CD4-positive, alpha-beta memory T cell (primary cell): ENCODE results near the gene ACTC1. TPM values are rescaled to one million over a fixed set of nuclear protein-coding genes. Genes with fewer than 3 reads are reported as not detected.

Experiments
- CTCF ChIA-PET: fragments of 350-600 bp; sonication (Branson Sonifier 250); formaldehyde crosslinking; loops from one replicate; lab custom pipeline; 2021; ENCODE audit warnings: inconsistent platforms; ENCODE audit not compliant: partially characterized antibody; lab: Charles Lee
- POLR2A ChIA-PET: fragments of 350-600 bp; sonication (Branson Sonifier 250); formaldehyde crosslinking; loops from one replicate; lab custom pipeline; 2021; ENCODE audit not compliant: partially characterized antibody; lab: Charles Lee
- DNase-seq, 5 donors: peaks; one replicate each; pipeline versions ENCODE4 v3.0.0 to v3.0.0-alpha.2; 2020 to 2022; ENCODE audit warnings: mixed read lengths in 1 of 5
- H3K27ac ChIP-seq: one replicate; pipeline ENCODE4 v1.7.0; 2013; ENCODE audit warnings: low read depth, low read length
- H3K27me3 ChIP-seq: 2 replicates; pipeline ENCODE4 v1.7.0; 2013; ENCODE audit warnings: mild to moderate bottlenecking, low read length, moderate library complexity; ENCODE audit not compliant: insufficient read depth
- H3K36me3 ChIP-seq: 2 replicates; pipeline ENCODE4 v1.7.0; 2013; ENCODE audit warnings: mild to moderate bottlenecking, low read length, moderate library complexity; ENCODE audit not compliant: insufficient read depth
- H3K4me1 ChIP-seq: 2 replicates; pipeline ENCODE4 v1.7.0; 2013; ENCODE audit warnings: mild to moderate bottlenecking, low read length, moderate library complexity; ENCODE audit not compliant: insufficient read depth
- H3K4me3 ChIP-seq, 2 donors: one replicate each; pipeline ENCODE4 v1.7.0; 2013; ENCODE audit warnings: low read length in 2 of 2, mild to moderate bottlenecking in 1 of 2
- H3K9me3 ChIP-seq, 2 donors: one replicate each; pipeline ENCODE4 v1.7.0; 2013; ENCODE audit warnings: low read length in 2 of 2, control low read depth in 1 of 2; ENCODE audit not compliant: control insufficient read depth in 1 of 2
- H3K27ac Mint-ChIP-seq, 7 donors: one replicate each; pipeline ENCODE4 v1.8.0; 2020 to 2021; ENCODE audit warnings: mixed read lengths in 7 of 7, mild to moderate bottlenecking in 6 of 7, inconsistent platforms in 3 of 7, moderate library complexity in 3 of 7
- H3K27me3 Mint-ChIP-seq, 2 donors: one replicate each; pipeline ENCODE4 v1.8.0; 2020 to 2021; ENCODE audit warnings: mixed read lengths in 2 of 2
- H3K36me3 Mint-ChIP-seq, 2 donors: one replicate each; pipeline ENCODE4 v1.8.0; 2020 to 2021; ENCODE audit warnings: mixed read lengths in 2 of 2, inconsistent platforms in 1 of 2, mild to moderate bottlenecking in 1 of 2
- H3K4me1 Mint-ChIP-seq, 4 donors: one replicate each; pipeline ENCODE4 v1.8.0; 2020 to 2021; ENCODE audit warnings: mixed read lengths in 4 of 4, mild to moderate bottlenecking in 1 of 4
- H3K4me3 Mint-ChIP-seq, 8 donors: one replicate each; pipeline ENCODE4 v1.8.0; 2020 to 2021; ENCODE audit warnings: mixed read lengths in 8 of 8, mild to moderate bottlenecking in 7 of 8, moderate library complexity in 6 of 8, inconsistent platforms in 3 of 8
- H3K9me3 Mint-ChIP-seq, 8 donors: one replicate each; pipeline ENCODE4 v1.8.0; 2020 to 2021; ENCODE audit warnings: mixed read lengths in 8 of 8, mild to moderate bottlenecking in 5 of 8, inconsistent platforms in 3 of 8, moderate library complexity in 1 of 8
- intact Hi-C: fragments of 100-400 bp; cut with micrococcal nuclease; formaldehyde crosslinking; loops from one replicate; pipeline ENCODE4 v1.15.1; 2023
- polyA plus RNA-seq, 2 donors: library from polyadenylated mRNA; unstranded; fragments of 300-500 nt; fragmentation: Illumina TruSeq; gene quantifications; one replicate each; pipeline ENCODE4 v1.2.3, GENCODE V29; 2021
- total RNA-seq, 2 experiments: library from RNA; stranded (reverse); gene quantifications; one replicate each; pipeline ENCODE4 v1.2.3, GENCODE V29; 2021

ACTC1 gene
- total RNA-seq, result not detected
- not detected for polyA plus RNA-seq

GRCh38 chr15:34795267-34796081, at the start of gene ACTC1:
Gene ACTC1, minus strand, starts transcription at chr15:34795549. Its CDS starts 741 bp downstream, at chr15:34794808.
- peaks cover 35 to 53% of the 10 kb centered on the region in 2 donors for H3K27me3 Mint-ChIP-seq
- peaks cover 0 to 11% (median 0%) of the 10 kb centered on the region in 4 donors for H3K4me1 Mint-ChIP-seq
- H3K4me3 Mint-ChIP-seq, result no peak within 1 kb of the TSS

DNA sequence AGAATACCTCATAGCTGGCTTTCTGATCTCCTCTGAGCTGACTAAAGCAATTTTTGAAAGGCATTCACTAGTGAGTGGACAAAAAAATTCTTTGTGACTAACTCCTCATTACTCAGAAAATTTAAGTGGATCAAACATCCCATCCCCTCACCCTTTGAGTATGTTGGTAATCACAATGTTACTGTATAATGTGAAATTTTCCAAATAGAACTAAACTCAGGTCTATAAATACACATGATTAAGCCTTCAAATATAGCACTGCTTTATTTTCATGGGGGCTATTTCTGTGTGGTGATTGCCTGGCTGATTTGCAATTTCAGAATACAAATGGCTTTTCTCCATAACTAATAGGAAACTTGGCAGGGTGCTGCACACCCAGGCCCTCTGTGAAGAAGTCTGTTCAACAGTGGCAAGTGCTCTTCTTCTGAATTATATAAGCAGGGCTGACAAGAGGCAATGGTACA, 45.9 kb upstream of the ACTC1 start:
- Histone ChIP-seq H3K9me3 (no peaks in the 10 kb centered on the region), H3K27me3 (no peaks in the 10 kb centered on the region), H3K4me1 (no peaks in the 10 kb centered on the region), H3K36me3 (no peaks in the 10 kb centered on the region), H3K27ac (no peak overlapping the region), H3K4me3 (no peak overlapping the region)
- H3K4me1 Mint-ChIP-seq, result no peaks in the 10 kb centered on the region
- H3K36me3 Mint-ChIP-seq, result no peaks in the 10 kb centered on the region
- H3K27me3 Mint-ChIP-seq, result peaks cover 2 to 3% of the 10 kb centered on the region in 2 donors
- intact Hi-C loops, result no loop called here
- POLR2A ChIA-PET, result no interaction called here
- H3K27ac Mint-ChIP-seq, result no peak overlapping the region
- CTCF ChIA-PET, result no interaction called here
- H3K9me3 Mint-ChIP-seq, result no peaks in the 10 kb centered on the region
- DNase-seq, result no peak
- no peak overlapping the region for H3K4me3 Mint-ChIP-seq

More at GRCh38 chr15:34795267-34796081, at the start of gene ACTC1:
- no peak within 1 kb of the TSS for H3K27ac Mint-ChIP-seq
- Histone ChIP-seq H3K27ac (no peak within 1 kb of the TSS), H3K27me3 (no peaks in the 10 kb centered on the region), H3K4me1 (no peaks in the 10 kb centered on the region), H3K4me3 (no peak within 1 kb of the TSS), H3K36me3 (no peaks in the 10 kb centered on the region), H3K9me3 (no peaks in the 10 kb centered on the region)
- H3K36me3 Mint-ChIP-seq, result no peaks in the 10 kb centered on the region
- peaks cover 0 to 2% (median 0%) of the 10 kb centered on the region in 8 donors for H3K9me3 Mint-ChIP-seq
- CTCF ChIA-PET, result interaction anchor here (1.4 kb wide), 1 partner anchor 21 kb away, joined by 3 read pairs; no protein-coding TSS in a partner anchor
- no peak for DNase-seq
- intact Hi-C loops, result no loop called here
- POLR2A ChIA-PET, result no interaction called here

- H3K27ac ChIP-seq, result no peak overlapping the region
- DNase-seq, result no peak
- peaks cover 0 to 19% (median 5%) of the 10 kb centered on the region in 8 donors for H3K9me3 Mint-ChIP-seq
- no peaks in the 10 kb centered on the region for H3K4me1 ChIP-seq
- H3K4me3 ChIP-seq, result no peak overlapping the region
- POLR2A ChIA-PET, result no interaction called here
- no peaks in the 10 kb centered on the region for H3K9me3 ChIP-seq
- H3K36me3 Mint-ChIP-seq, result peaks cover 0 to 1% of the 10 kb centered on the region in 2 donors
- CTCF ChIA-PET, result no interaction called here
- H3K4me1 Mint-ChIP-seq, result no peaks in the 10 kb centered on the region
- H3K27ac Mint-ChIP-seq, result no peak overlapping the region
- H3K4me3 Mint-ChIP-seq, result no peak overlapping the region
- peaks cover 3 to 7% of the 10 kb centered on the region in 2 donors for H3K27me3 Mint-ChIP-seq
- intact Hi-C loops, result no loop called here
- H3K36me3 ChIP-seq, result no peaks in the 10 kb centered on the region
- peaks cover 8% of the 10 kb centered on the region for H3K27me3 ChIP-seq
These were observed 42.9 kb upstream of the ACTC1 start for GRCh38 chr15:34838282-34838681.

DNA sequence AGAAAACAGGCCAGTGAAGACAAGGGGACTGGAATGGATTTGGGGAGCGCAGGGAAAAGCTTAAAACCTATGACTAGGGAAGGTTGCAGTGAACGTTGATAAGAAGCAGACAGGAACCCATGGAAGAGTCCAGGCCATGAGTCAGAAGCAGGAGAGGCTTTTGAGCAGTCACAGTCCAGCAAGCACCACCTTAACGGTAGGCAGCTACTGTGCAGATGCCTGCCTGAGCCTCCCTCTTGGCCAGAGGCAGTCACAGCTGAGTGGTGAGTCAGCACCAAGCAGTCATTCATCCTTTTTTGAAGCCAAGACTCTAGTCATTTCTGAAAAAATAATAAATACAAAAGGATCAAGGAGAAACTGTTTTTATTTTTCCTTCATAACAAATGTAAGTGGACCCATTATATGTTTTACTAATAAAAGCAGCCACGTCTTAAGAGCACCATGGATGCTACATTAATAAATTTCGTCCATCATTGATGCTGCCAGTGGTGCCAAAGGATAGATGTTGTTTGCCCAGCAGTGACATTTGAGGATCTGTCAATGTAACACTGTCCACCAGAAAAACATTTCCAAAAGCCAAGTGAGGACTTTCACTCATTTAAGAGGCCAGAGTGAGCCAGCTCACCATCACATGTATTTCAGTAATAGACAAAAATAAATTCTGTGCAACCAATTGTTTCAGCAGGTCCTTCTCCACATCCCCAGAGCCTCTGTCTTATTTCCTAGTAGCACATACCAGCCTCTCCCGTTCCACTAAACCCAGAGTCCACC, 42.1 kb upstream of the ACTC1 start:
- Mint-ChIP-seq H3K27me3 (peaks cover 3 to 7% of the 10 kb centered on the region in 2 donors), H3K4me3 (no peak overlapping the region), H3K4me1 (no peaks in the 10 kb centered on the region), H3K36me3 (peaks cover 0 to 1% of the 10 kb centered on the region in 2 donors), H3K9me3 (peaks cover 0 to 19% (median 6%) of the 10 kb centered on the region in 8 donors), H3K27ac (no peak overlapping the region)
- ChIA-PET POLR2A (no interaction called here), CTCF (no interaction called here)
- H3K27ac ChIP-seq, result no peak overlapping the region
- intact Hi-C loops, result no loop called here
- no peaks in the 10 kb centered on the region for H3K36me3 ChIP-seq
- H3K4me1 ChIP-seq, result no peaks in the 10 kb centered on the region
- H3K27me3 ChIP-seq, result peaks cover 8% of the 10 kb centered on the region
- DNase-seq, result no peak
- no peaks in the 10 kb centered on the region for H3K9me3 ChIP-seq
- H3K4me3 ChIP-seq, result no peak overlapping the region

DNA sequence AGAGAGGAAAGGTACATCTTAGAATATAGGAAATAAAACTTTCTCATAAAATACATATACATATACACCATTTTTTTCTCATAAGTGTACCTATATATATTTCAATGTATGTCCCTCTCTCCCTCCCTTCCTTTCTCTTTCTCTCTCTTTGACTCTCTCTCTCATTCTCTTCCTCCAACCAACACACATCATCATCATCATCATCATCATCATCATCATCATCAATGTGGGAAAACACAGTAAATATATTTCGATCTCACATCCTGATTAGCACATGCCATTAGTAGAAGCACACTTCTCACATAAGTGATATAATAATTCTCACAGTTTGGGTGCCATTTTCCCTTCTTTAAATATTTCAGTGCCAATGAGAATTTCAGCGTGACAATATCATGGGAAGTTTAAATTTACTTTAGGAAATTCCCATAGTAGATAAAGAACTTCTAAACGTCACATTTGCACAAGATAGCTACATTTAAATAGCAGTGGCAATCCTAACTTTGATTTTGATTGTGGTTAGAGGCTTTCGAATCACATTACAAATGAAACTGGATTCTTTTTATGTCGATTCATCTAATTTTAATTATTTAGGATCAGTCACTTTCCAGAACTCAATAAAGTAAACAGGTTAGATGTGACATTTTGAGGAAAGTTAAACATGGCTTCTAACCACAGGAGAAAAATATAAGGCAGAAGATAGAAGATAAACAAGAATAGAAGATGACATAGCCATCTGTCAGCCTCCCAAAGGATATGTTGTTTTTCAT, 33.0 kb upstream of the ACTC1 start:
- Histone ChIP-seq H3K27me3 (no peaks in the 10 kb centered on the region), H3K9me3 (no peaks in the 10 kb centered on the region), H3K27ac (no peak overlapping the region), H3K4me3 (no peak overlapping the region), H3K4me1 (no peaks in the 10 kb centered on the region), H3K36me3 (no peaks in the 10 kb centered on the region)
- POLR2A ChIA-PET, result no interaction called here
- Mint-ChIP-seq H3K27ac (no peak overlapping the region), H3K9me3 (peaks cover 0 to 3% (median under 1%) of the 10 kb centered on the region in 8 donors), H3K4me3 (no peak overlapping the region), H3K27me3 (peaks cover 10 to 16% of the 10 kb centered on the region in 2 donors), H3K36me3 (no peaks in the 10 kb centered on the region), H3K4me1 (no peaks in the 10 kb centered on the region)
- DNase-seq, result no peak
- CTCF ChIA-PET, result no interaction called here
- intact Hi-C loops, result no loop called here

GRCh38 chr15:34821831-34822230, 26.5 kb upstream of the ACTC1 start:
- peaks cover 12 to 30% of the 10 kb centered on the region in 2 donors for H3K27me3 Mint-ChIP-seq
- H3K9me3 Mint-ChIP-seq, result no peaks in the 10 kb centered on the region

More at GRCh38 chr15:34821831-34822230, 26.5 kb upstream of the ACTC1 start:
- no peaks in the 10 kb centered on the region for H3K9me3 ChIP-seq
- no peaks in the 10 kb centered on the region for H3K4me1 ChIP-seq
- no peak for DNase-seq
- H3K27me3 ChIP-seq, result no peaks in the 10 kb centered on the region
- Mint-ChIP-seq H3K36me3 (no peaks in the 10 kb centered on the region), H3K4me3 (no peak overlapping the region), H3K27ac (no peak overlapping the region), H3K4me1 (no peaks in the 10 kb centered on the region)
- H3K4me3 ChIP-seq, result no peak overlapping the region
- POLR2A ChIA-PET, result no interaction called here
- intact Hi-C loops, result no loop called here
- no peaks in the 10 kb centered on the region for H3K36me3 ChIP-seq
- CTCF ChIA-PET, result no interaction called here
- H3K27ac ChIP-seq, result no peak overlapping the region
